NCI-H1417 treated with DMSO at 0.1 percent for 48 hours (cell line): ENCODE measurements around the gene PDCD11.
"Not testable (repeated sequence)": the region's sequence is repeated elsewhere in the genome, so short reads cannot be mapped to it uniquely, and the experiment has no call there.

Experiments used
- DNase-seq: peaks from one replicate; lab custom pipeline; 2025; lab: John Stamatoyannopoulos, UW

Gene PDCD11, protein sequence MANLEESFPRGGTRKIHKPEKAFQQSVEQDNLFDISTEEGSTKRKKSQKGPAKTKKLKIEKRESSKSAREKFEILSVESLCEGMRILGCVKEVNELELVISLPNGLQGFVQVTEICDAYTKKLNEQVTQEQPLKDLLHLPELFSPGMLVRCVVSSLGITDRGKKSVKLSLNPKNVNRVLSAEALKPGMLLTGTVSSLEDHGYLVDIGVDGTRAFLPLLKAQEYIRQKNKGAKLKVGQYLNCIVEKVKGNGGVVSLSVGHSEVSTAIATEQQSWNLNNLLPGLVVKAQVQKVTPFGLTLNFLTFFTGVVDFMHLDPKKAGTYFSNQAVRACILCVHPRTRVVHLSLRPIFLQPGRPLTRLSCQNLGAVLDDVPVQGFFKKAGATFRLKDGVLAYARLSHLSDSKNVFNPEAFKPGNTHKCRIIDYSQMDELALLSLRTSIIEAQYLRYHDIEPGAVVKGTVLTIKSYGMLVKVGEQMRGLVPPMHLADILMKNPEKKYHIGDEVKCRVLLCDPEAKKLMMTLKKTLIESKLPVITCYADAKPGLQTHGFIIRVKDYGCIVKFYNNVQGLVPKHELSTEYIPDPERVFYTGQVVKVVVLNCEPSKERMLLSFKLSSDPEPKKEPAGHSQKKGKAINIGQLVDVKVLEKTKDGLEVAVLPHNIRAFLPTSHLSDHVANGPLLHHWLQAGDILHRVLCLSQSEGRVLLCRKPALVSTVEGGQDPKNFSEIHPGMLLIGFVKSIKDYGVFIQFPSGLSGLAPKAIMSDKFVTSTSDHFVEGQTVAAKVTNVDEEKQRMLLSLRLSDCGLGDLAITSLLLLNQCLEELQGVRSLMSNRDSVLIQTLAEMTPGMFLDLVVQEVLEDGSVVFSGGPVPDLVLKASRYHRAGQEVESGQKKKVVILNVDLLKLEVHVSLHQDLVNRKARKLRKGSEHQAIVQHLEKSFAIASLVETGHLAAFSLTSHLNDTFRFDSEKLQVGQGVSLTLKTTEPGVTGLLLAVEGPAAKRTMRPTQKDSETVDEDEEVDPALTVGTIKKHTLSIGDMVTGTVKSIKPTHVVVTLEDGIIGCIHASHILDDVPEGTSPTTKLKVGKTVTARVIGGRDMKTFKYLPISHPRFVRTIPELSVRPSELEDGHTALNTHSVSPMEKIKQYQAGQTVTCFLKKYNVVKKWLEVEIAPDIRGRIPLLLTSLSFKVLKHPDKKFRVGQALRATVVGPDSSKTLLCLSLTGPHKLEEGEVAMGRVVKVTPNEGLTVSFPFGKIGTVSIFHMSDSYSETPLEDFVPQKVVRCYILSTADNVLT (N-terminal part only)

GRCh38 chr10:103396067-103396788 lies at the start of gene PDCD11, which contains the start of gene ATP5MK:
TSS of gene PDCD11 (plus strand) at chr10:103396626. CDS start at chr10:103398427, 1,801 bp downstream.
TSS of gene ATP5MK (minus strand) at chr10:103396475. CDS start at chr10:103392457, 4,018 bp downstream.
- peak; percentile 67 for DNase-seq

DNA sequence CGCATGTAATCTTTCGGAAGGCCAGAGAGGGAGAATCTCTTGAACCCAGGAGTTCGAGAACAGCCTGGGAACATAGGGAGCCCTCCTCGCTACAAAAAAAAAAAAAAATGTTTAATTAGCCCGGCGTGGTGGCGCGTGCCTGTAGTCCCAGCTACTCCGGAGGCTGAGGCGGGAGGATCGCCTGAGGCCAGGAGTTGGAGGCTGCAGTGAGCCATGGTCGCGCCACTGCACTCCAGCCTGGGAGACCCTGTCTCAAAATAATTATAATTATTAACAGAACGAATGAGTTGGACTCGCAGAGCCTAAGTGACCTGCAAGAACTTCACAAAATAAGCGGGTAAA lies 46.3 kb upstream of the PDCD11 start:
- no peak for DNase-seq

GRCh38 chr10:103350517-103351260 lies 45.7 kb upstream of the PDCD11 start, which contains the start of gene PCGF6:
TSS of gene PCGF6 (minus strand) at chr10:103351140. CDS start at chr10:103351066, 74 bp downstream.
- DNase-seq: no peak

DNA sequence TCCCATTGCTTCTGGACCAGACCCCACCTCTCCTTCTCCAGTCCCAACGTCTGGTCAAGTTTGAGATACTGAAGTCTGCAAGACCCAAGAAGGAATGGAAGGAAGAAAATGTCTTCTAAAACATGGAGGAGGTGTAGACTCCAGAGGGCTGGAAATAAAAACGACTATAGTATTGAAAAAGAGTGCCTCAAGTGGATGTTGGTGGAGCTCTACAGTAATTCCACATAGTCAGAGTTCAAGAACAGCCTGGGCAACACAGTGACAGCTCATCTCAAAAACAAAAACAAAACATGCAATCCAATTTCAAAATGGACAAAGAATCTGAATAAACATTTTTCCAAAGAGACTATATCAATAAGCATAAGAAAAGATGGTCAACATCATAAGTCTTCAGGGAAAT lies 43.1 kb upstream of the PDCD11 start:
- DNase-seq: no peak

GRCh38 chr10:103354567-103354966 lies 41.9 kb upstream of the PDCD11 start:
- DNase-seq: not testable (repeated sequence)

DNA sequence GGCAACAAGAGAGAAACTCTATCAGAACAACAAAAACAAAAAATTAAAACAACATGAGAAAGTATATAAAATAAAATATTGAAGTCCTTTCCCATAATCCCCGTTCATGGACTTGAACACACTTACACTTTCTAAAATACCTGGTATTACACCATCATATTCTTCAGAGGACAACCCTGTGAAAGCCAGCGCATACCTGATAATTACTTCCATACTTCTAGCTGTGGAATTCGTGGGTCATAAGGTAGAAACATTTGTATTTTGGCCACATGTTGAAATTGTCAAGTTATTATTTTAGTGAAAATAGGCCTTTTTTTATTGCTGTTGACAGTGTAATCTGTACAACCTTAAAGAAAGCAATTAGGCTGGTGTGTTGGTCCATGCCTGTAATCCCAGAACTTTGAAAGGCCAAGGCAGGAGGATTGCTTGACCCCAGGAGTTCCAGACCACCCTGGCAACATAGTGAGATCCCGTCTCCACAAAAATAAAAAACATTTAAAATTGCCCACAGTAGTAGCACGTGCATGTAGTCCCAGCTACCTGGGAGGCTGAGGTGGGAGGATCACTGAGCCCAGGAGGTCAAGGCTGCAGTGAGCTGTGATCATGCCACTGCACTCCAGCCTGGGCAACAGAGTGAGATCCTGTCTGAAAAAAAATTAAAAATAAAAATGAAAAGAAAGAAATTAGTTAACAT lies 40.4 kb upstream of the PDCD11 start:
- no peak for DNase-seq

- DNase-seq: not testable (repeated sequence)
Measured at GRCh38 chr10:103359493-103359892, 36.9 kb upstream of the PDCD11 start.

DNA sequence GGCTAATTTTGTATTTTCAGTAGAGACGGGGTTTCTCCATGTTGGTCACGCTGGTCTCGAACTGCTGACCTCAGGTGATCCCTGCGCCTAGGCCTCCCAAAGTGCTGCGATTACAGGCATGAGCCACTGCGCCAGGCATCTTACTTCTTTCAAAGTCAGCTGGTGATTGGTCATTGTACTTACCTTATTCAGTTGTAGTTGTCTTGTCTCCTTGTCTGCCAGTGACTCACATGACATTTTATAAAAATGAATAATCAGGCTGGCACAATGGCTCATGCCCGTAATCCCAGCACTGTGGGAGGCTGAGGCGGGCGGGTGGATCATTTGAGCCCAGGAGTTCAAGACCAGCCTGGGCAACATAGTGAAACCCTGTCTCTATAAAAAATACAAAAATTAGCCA lies 35.6 kb upstream of the PDCD11 start:
- DNase-seq: not testable (repeated sequence)

- DNase-seq: no peak
Measured at GRCh38 chr10:103367379-103367781, 29.0 kb upstream of the PDCD11 start.

DNA sequence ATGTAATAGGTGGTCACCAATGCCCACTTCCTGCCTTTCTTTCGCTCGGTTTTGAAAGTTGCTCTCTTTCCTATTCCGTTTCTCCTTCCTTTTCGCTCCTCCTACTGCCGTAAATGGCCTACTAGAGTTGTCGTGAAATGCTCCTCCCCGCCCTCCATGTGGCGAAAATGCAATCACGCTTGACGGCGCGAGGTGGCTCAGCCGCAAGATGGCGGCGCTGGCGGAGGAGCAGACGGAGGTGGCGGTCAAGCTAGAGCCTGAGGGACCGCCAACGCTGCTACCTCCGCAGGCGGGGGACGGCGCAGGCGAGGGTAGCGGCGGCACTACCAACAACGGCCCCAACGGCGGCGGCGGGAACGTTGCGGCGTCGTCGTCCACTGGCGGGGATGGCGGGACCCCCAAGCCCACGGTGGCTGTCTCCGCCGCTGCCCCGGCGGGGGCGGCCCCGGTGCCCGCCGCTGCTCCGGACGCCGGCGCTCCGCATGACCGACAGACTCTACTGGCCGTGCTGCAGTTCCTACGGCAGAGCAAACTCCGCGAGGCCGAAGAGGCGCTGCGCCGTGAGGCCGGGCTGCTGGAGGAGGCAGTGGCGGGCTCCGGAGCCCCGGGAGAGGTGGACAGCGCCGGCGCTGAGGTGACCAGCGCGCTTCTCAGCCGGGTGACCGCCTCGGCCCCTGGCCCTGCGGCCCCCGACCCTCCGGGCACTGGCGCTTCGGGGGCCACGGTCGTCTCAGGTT lies 28.5 kb upstream of the PDCD11 start, which contains the start of gene TAF5:
TSS of gene TAF5 (plus strand) at position 195 of the 737 bp plus-strand sequence. CDS start at position 209, 14 bp downstream.
- peak; percentile 62 for DNase-seq

- DNase-seq: no peak
Measured at GRCh38 chr10:103373544-103373943, 22.9 kb upstream of the PDCD11 start.

DNA sequence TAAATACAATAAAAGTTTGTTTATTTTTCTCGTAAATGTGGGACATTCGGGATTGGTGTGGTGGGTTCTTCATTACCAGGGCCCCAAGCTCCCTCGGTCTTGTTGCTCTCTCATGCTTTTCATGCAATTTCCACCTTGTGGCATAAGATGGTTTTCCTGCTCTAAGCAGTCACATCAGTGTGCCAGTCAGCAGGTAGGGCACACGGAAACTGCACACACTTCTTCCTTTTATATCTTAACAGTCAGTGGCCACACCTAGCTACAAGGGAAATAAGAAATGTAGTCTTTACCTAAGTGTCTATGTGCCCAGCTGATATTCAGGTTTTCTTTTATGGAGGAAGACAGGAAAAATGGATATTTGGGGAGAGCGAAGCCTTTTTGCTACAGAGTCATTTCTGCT lies 22.2 kb upstream of the PDCD11 start:
- DNase-seq: no peak

- DNase-seq: no peak
Measured at GRCh38 chr10:103382769-103383168, 13.7 kb upstream of the PDCD11 start.

- DNase-seq: no peak
Measured at GRCh38 chr10:103394180-103394579, 2.2 kb upstream of the PDCD11 start.

DNA sequence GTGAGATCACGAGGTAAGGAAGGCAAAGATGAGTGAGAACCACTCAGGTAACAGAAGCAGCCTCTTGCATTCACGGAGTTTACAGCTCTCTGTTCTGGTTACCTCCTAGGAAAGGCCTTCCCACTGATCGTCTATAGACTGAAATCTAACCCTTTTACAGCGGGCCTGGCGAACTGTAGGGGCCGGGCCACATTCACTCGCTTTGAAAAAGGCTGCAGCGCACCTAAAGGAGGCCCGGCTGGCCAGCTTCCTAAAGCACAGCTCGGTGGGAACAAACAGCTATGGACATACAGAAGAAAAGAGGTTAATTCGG lies 716 bp upstream of the PDCD11 start:
- DNase-seq: no peak

DNA sequence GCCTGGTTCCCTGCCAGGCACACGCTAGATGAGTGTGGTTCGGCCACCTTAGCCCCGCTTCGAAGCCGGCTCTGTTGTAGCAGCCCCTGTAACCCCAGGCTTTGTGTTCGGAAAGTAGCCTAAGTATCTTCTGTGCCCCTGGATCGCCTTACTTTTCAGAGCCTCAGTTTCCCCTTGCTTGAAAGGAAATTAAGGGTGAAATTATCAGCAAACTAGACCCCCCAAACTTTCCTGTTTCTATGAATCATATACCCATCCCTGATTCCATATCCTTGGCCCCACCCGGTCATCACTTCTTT lies 312 bp downstream of the PDCD11 start:
- no peak for DNase-seq

DNA sequence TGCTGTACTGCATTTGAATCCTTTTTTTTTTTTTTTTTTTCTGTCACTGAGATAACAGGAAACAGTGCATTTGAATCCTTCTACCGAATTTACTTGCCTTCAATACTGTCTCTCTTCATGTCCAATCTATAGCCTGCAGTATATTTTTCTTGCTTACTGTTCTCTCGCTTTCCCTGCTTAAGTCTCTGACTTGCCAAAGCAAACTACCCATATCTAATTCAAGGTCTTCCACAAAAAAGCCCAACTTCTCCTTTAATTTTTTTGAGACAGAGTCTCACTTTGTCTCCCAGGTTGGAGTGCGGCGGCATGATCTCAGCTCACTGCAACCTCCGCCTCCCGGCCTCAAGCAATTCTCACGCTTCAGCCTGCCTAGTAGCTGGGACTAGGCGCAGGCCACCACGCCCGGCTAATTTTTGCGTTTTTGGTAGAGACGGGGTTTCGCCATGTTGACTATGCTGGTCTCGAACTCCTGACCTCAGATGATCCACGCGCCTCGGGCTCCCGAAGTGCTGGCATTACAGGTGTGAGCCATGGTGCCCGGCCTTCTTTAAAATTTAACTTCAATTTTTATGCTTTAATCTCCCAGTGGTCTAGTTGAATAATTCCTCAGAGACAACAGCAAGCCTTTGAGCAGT lies 882 bp downstream of the PDCD11 start:
- no peak for DNase-seq

DNA sequence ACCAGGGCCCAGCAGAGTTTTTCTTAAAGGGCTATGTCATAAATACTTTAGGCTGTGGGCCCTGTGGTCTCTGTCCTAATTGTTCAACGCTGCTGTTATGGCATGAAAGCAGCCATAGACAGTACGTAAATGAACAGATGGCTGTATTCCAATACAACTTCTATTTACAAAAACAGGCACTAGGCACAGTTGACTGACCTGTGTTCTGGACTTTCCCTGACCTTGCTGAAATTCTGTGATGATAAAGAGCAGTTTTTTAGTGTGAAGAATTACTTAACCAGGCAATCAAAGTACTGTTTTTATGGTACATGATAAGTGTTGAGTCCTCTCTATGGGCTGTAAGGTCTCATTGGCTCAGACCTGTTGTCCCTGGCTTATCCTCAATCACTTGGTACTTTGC lies 17.1 kb downstream of the PDCD11 start:
- DNase-seq: no peak

GRCh38 chr10:103415581-103415980 lies 19.2 kb downstream of the PDCD11 start:
- no peak for DNase-seq
